Measurements from ENCODE around the gene TMA7B.

DNA sequence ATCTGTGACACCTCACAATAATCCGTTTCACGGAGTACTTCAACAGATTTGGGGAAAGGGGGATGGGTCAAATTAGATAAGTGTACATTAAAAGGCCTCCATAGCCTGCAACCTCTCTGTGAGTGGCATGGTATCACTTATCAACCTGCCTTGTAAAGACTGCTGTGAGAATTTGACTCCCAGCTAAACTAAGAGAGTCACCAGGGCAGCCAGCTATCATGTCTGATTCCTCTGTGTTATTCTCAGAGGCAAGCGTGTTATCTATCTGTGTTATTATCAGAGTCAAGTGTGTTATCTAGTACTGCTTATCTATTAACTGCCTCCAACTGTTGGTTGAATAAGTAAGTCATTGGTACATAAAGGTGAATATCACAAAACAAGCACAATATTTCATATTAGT, 30.5 kb downstream of the TMA7B start:
- TF ChIP-seq CTCF (IDR thresholded peaks at IDR 0.05) (no peak), POLR2A (IDR thresholded peaks at IDR 0.05) (no peak)
